ENCODE results near the gene ZNF483. TPM values are rescaled to one million over a fixed set of nuclear protein-coding genes. Genes with fewer than 3 reads are reported as not detected.

ZNF483 gene
- total and polyA plus RNA-seq, 12 donors, result 1.2 to 25.1 (median 16.6) TPM

DNA sequence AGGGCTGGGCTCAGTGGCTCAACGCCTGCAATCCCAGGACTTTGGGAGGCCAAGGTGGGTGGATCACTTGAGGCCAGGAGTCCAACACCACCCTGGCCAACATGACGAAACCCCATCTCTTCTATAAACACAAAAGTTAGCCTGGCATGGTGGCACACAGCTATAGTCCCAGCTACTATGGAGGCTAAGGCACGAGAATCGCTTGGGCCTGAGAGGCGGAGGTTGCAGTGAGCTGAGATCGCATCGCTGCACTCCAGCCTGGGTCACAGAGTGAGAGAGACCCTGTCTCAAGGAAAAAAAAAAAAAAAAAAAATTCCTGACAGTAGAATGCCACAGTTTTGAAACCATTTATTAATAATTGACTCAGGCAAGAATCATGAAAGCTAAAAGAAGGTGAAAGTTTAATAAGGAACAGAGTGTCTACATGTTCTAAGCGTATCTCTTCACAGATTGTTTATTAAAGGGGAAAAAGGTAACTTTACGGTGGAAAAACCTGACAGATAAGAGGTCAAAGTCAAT is 80.1 kb downstream of the ZNF483 start:
- WGBS, 4 donors, result 88 to 93% (median 91%) methylated on average over 9 of the region's 9 CpGs

GRCh38 chr9:111610149-111610548 is 85.2 kb downstream of the ZNF483 start:
- no peak overlapping the region for H3K4me3 ChIP-seq
- DNase-seq, result no peak
- no peaks in the 10 kb centered on the region for H3K4me1 ChIP-seq (replicated peaks in 1 of 2)
- H3K36me3 ChIP-seq (replicated peaks in 1 of 2), result no peaks in the 10 kb centered on the region
- no peaks in the 10 kb centered on the region for H3K9me3 ChIP-seq (replicated peaks in 1 of 3)
- WGBS, 4 donors, result 66 to 74% (median 71%) methylated on average over 5 of the region's 5 CpGs
- intact Hi-C loops (cut with DNase I), result no loop called here
- TF ChIP-seq POLR2A (IDR thresholded peaks at IDR 0.05), result no peak
- TF ChIP-seq, protein P1, sequence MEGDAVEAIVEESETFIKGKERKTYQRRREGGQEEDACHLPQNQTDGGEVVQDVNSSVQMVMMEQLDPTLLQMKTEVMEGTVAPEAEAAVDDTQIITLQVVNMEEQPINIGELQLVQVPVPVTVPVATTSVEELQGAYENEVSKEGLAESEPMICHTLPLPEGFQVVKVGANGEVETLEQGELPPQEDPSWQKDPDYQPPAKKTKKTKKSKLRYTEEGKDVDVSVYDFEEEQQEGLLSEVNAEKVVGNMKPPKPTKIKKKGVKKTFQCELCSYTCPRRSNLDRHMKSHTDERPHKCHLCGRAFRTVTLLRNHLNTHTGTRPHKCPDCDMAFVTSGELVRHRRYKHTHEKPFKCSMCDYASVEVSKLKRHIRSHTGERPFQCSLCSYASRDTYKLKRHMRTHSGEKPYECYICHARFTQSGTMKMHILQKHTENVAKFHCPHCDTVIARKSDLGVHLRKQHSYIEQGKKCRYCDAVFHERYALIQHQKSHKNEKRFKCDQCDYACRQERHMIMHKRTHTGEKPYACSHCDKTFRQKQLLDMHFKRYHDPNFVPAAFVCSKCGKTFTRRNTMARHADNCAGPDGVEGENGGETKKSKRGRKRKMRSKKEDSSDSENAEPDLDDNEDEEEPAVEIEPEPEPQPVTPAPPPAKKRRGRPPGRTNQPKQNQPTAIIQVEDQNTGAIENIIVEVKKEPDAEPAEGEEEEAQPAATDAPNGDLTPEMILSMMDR (IDR thresholded peaks at IDR 0.05), result no peak
- H3K27ac ChIP-seq, result no peak overlapping the region
- H3K27me3 ChIP-seq, result no peaks in the 10 kb centered on the region

More for the DNA sequence above, 80.1 kb downstream of the ZNF483 start:
- H3K36me3 ChIP-seq (replicated peaks in 1 of 2), result no peaks in the 10 kb centered on the region
- peaks cover 0 to 9% of the 10 kb centered on the region in 2 donors for H3K4me1 ChIP-seq (replicated peaks in 1 of 2)
- intact Hi-C loops (cut with DNase I), result no loop called here
- no peaks in the 10 kb centered on the region for H3K27me3 ChIP-seq
- no peaks in the 10 kb centered on the region for H3K9me3 ChIP-seq (replicated peaks in 1 of 3)
- TF ChIP-seq, protein P1 (IDR thresholded peaks at IDR 0.05), result no peak
- no peak for TF ChIP-seq POLR2A (IDR thresholded peaks at IDR 0.05)
- DNase-seq, result no peak
- H3K27ac ChIP-seq, result no peak overlapping the region
- H3K4me3 ChIP-seq, result no peak overlapping the region

DNA sequence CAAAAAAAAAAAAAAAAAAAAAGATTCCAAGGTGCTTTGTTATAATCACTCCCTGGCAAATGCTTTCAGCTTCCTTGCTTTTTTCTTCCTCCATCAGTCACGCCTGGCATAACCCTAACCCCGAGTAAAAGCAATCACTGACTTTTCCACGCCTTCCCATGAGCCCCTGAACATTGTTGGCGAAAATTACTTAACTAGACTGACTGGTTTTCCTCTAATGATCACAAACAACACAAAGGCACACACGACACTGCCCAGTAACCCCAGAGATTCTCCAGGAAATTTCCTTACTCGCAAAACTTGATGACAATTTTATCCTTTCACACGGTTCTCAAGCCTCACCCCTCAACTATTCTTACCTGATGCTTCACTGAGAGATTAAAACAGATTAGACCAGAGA is 85.9 kb downstream of the ZNF483 start:
- Histone ChIP-seq H3K27ac (no peak overlapping the region), H3K27me3 (no peaks in the 10 kb centered on the region), H3K36me3 (replicated peaks in 1 of 2) (no peaks in the 10 kb centered on the region), H3K9me3 (replicated peaks in 1 of 3) (no peaks in the 10 kb centered on the region), H3K4me3 (no peak overlapping the region), H3K4me1 (replicated peaks in 1 of 2) (no peaks in the 10 kb centered on the region)
- DNase-seq, result no peak
- intact Hi-C loops (cut with DNase I), result no loop called here
- TF ChIP-seq POLR2A (IDR thresholded peaks at IDR 0.05), result no peak
- TF ChIP-seq, protein P1 (IDR thresholded peaks at IDR 0.05), result no peak
- WGBS, 4 donors, result 84 to 90% (median 85%) methylated on average over 7 of the region's 7 CpGs

DNA sequence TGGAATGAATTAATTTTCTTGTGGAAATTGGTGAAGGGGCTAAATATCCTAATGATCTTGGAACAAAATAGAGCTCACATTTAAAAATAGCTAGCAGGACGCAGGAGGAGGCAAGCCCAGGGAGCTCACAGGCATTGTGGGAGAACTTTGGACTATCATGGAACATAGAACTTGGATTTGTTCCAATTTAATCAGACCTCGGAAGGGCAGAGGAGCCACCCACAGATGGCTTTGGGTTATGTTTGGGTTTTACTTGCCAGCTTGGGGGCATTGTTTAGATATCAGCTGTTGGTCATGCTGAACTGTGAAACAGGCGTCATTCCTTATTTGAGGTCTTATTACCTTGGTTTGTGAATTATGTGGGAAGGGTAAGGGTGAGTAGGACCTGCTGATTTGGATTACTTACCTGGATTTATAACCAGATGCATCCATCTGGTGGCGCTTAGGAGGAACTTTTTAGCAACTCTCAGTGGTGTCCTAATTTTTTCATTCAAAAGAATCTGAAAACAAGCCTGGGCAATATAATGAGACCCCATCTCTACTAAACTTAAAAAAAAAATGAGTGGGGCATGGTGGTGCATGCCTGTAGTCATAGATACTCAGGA is 88.6 kb downstream of the ZNF483 start:
- no peaks in the 10 kb centered on the region for H3K27me3 ChIP-seq
- H3K4me3 ChIP-seq, result no peak overlapping the region
- intact Hi-C loops (cut with DNase I), result no loop called here
- WGBS, 4 donors, result 40 to 53% (median 42%) methylated on average over 4 of the region's 4 CpGs
- no peaks in the 10 kb centered on the region for H3K9me3 ChIP-seq (replicated peaks in 1 of 3)
- H3K36me3 ChIP-seq (replicated peaks in 1 of 2), result no peaks in the 10 kb centered on the region
- H3K27ac ChIP-seq, result no peak overlapping the region
- H3K4me1 ChIP-seq (replicated peaks in 1 of 2), result no peaks in the 10 kb centered on the region
- TF ChIP-seq, protein P1 (IDR thresholded peaks at IDR 0.05), result no peak
- no peak for TF ChIP-seq POLR2A (IDR thresholded peaks at IDR 0.05)
- no peak for DNase-seq
